Measurements from ENCODE around the gene TMEM86B. TPM values are rescaled to one million over a fixed set of nuclear protein-coding genes. Genes with fewer than 3 reads are reported as not detected.

TMEM86B gene
- total RNA-seq, 1 donor from 2014 or later = 7.6 TPM

DNA sequence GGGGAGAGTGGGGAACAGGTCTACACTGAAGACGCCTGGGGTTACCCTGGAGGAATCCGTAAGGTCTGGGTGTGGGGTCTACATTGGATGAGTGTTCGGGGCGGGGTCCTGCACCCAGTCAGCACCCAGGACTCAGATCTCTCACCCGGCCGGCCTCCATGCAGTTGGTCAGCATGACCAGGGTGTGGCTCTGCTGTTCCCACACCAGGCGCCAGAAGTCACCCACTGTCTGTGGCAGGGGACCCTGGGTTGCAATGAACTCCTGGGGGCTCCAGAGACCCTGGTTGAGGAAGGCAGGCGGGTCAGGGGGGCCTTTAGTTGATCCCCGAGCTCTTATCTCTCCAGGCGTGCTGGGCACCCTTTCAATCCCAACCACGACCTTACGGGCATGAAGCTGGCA, 42.5 kb downstream of the TMEM86B start:
- peaks cover 10% of the 10 kb centered on the region for H3K27me3 Mint-ChIP-seq (ENCODE audit: unreplicated experiment)
- no peaks in the 10 kb centered on the region for H3K36me3 Mint-ChIP-seq (ENCODE audit: unreplicated experiment)
- H3K4me3 Mint-ChIP-seq (ENCODE audit: unreplicated experiment) = no peak overlapping the region
- TF ChIP-seq, protein P1, sequence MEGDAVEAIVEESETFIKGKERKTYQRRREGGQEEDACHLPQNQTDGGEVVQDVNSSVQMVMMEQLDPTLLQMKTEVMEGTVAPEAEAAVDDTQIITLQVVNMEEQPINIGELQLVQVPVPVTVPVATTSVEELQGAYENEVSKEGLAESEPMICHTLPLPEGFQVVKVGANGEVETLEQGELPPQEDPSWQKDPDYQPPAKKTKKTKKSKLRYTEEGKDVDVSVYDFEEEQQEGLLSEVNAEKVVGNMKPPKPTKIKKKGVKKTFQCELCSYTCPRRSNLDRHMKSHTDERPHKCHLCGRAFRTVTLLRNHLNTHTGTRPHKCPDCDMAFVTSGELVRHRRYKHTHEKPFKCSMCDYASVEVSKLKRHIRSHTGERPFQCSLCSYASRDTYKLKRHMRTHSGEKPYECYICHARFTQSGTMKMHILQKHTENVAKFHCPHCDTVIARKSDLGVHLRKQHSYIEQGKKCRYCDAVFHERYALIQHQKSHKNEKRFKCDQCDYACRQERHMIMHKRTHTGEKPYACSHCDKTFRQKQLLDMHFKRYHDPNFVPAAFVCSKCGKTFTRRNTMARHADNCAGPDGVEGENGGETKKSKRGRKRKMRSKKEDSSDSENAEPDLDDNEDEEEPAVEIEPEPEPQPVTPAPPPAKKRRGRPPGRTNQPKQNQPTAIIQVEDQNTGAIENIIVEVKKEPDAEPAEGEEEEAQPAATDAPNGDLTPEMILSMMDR (IDR thresholded peaks at IDR 0.05; ENCODE audit: partially characterized antibody, unreplicated experiment) = no peak
- DNase-seq = no peak
- H3K27ac Mint-ChIP-seq (ENCODE audit: unreplicated experiment) = no peak overlapping the region
- H3K9me3 Mint-ChIP-seq (ENCODE audit: unreplicated experiment) = peaks cover 2% of the 10 kb centered on the region
- H3K4me1 Mint-ChIP-seq (ENCODE audit: low read depth, unreplicated experiment) = no peaks in the 10 kb centered on the region

DNA sequence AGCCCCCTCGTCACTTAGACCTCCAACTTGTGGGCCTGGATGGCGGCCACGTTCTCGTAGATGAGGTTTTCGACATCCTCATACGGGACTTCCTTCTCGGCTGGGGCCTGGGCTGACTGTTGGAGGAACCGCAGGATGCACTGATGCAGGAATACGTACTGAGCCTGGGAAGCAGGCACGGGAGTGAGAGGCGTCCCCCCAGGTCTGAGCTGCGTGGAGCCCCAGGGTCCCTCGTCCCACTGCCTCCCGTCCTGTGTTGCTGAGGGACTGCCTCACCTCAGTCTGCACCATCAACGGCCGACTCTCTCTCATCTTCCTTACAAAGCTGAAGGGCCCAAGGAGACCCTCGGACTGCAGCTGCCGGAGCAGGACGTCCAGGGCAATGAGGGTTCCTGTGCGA, 46.8 kb downstream of the TMEM86B start:
- no peak for DNase-seq
- H3K27me3 Mint-ChIP-seq (ENCODE audit: unreplicated experiment) = peaks cover 17% of the 10 kb centered on the region
- TF ChIP-seq, protein P1 (IDR thresholded peaks at IDR 0.05; ENCODE audit: partially characterized antibody, unreplicated experiment) = no peak
- H3K27ac Mint-ChIP-seq (ENCODE audit: unreplicated experiment) = no peak overlapping the region
- peaks cover 5% of the 10 kb centered on the region for H3K36me3 Mint-ChIP-seq (ENCODE audit: unreplicated experiment)
- H3K4me1 Mint-ChIP-seq (ENCODE audit: low read depth, unreplicated experiment) = peaks cover 4% of the 10 kb centered on the region
- H3K9me3 Mint-ChIP-seq (ENCODE audit: unreplicated experiment) = peaks cover 9% of the 10 kb centered on the region
- H3K4me3 Mint-ChIP-seq (ENCODE audit: unreplicated experiment) = no peak overlapping the region

DNA sequence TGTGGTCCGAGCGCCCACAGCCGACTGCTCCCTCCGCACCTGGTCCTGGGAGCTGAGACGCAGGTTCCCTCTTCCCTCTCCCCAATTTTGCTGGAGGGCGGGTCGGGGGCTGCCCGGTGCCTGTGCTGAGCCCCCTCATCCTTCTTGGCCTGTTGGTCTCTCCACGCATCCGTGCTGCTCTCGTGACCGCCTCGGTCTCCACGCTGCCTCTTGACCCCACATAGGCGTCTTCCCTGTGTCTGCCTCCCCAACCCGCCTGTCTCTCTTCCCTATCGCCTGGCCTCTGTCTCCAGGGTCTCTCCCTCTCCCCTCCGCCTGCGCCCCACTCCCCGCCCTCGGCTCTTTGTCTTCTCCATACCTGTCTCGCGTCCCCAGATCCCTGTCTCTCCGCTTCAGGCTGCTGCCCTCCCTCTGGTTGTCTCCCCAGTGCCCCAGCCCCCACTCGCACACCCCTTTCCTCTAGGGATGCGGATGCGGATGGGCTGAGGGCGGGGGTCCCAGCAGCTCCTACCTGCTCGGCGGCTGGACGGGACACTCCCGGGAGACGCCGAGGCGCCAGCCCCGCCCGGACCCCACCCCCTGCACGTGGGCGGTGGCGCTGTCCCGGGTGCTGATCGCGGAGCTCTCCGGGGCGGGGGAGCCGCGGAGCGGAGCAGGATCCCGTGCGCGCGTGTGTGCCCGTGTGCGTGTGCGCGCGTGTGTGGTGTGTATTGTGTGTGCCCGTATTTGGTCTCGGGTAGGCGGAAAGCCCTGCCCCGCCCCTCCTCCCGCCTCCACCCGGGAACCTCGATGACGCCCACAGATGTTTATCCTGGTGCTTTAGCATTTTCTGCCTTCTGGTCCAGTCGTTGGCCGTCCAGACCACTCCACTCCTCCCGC, 48.7 kb downstream of the TMEM86B start, which contains the start of gene SYT5:
TSS of gene SYT5 (minus strand) at position 684 of the 879 bp plus-strand sequence. CDS start 1,248 bp downstream, outside the sequence.
- peaks cover 19% of the 10 kb centered on the region for H3K27me3 Mint-ChIP-seq (ENCODE audit: unreplicated experiment)

DNA sequence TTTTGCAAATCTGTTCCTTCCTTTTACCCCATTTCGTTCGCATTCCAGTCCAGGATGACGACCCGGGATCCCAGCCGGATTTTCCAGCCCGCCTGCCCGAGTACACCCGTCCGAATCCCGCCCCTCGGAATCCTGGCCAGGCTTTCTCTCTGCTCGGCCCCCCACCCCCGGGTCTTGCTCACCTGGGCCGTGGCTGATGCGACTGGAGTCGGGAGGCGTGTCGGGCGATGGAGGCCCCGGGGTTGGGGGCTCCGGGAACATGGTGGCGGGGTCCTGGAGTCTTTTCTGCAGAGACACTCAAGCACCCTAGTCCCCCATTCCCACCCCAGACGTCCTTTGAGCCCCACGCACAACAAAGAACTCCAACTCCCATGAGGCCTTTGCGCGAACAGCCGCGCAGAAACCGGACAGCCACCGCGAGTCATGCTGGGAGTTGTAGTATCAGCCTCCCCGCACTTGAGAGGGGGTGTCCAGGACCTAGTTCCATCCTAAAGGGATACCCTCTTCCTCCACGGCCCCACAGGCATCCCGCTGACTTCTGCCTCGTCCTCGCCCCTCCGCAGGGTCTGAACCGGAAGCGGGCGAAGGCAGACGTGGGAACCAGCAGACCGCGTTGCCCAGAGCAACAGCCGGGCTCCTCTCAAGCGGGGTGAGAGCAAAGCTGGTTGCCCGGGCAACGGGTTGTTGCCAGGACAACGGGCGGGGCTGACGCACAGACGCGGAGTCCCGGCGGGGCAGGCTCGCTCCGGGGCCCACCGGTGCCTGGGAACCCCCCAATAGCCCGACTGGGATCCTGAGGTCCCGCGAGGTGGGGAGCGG, 49.6 kb downstream of the TMEM86B start:
- peaks cover 24% of the 10 kb centered on the region for H3K27me3 Mint-ChIP-seq (ENCODE audit: unreplicated experiment)

More for the DNA sequence above, 48.7 kb downstream of the TMEM86B start, which contains the start of gene SYT5:
- peak within 1 kb of the TSS; percentile 82 for H3K27ac Mint-ChIP-seq (ENCODE audit: unreplicated experiment)
- DNase-seq = peak; percentile 56
- TF ChIP-seq, protein P1 (IDR thresholded peaks at IDR 0.05; ENCODE audit: partially characterized antibody, unreplicated experiment) = no peak
- H3K4me3 Mint-ChIP-seq (ENCODE audit: unreplicated experiment) = peak within 1 kb of the TSS; percentile 97
- H3K36me3 Mint-ChIP-seq (ENCODE audit: unreplicated experiment) = peaks cover 5% of the 10 kb centered on the region
- H3K4me1 Mint-ChIP-seq (ENCODE audit: low read depth, unreplicated experiment) = peaks cover 4% of the 10 kb centered on the region
- peaks cover 11% of the 10 kb centered on the region for H3K9me3 Mint-ChIP-seq (ENCODE audit: unreplicated experiment)

More for the DNA sequence above, 49.6 kb downstream of the TMEM86B start:
- Mint-ChIP-seq H3K27ac (ENCODE audit: unreplicated experiment) (peak overlapping the region; percentile 64), H3K4me1 (ENCODE audit: low read depth, unreplicated experiment) (peaks cover 4% of the 10 kb centered on the region), H3K9me3 (ENCODE audit: unreplicated experiment) (peaks cover 13% of the 10 kb centered on the region), H3K36me3 (ENCODE audit: unreplicated experiment) (peaks cover 5% of the 10 kb centered on the region), H3K4me3 (ENCODE audit: unreplicated experiment) (peak overlapping the region; percentile 92)
- DNase-seq = peak; percentile 96
- TF ChIP-seq, protein P1 (IDR thresholded peaks at IDR 0.05; ENCODE audit: partially characterized antibody, unreplicated experiment) = no peak

Small RNA genes lying within 50 kb of the gene (microRNA-seq; reads per million reads assigned to microRNA genes)
- 3.6 reads per million, percentile 26 among the genes with 10 or more reads in this experiment for gene MIR6802 (ENCODE audit: unreplicated experiment)
- gene MIR6803 (ENCODE audit: unreplicated experiment) = 7.6 reads per million, percentile 41 among the genes with 10 or more reads in this experiment
- gene MIR6804 (ENCODE audit: unreplicated experiment) = 12.1 reads per million, percentile 53 among the genes with 10 or more reads in this experiment

Other genes with a start within 250 kb of the TMEM86B start
- 0.42 TPM for gene GP6, start 190.5 kb downstream of the TMEM86B start, total RNA-seq (ENCODE audit: unreplicated experiment)
- 17.9 TPM for gene RDH13, start 165.6 kb downstream of the TMEM86B start, total RNA-seq (ENCODE audit: unreplicated experiment)
- gene EPS8L1, start 152.9 kb downstream of the TMEM86B start, total RNA-seq (ENCODE audit: unreplicated experiment) = 114 TPM
- gene PPP1R12C, start 111.1 kb downstream of the TMEM86B start, total RNA-seq (ENCODE audit: unreplicated experiment) = 150 TPM
- 19.3 TPM for gene TNNT1, start 79.6 kb downstream of the TMEM86B start, total RNA-seq (ENCODE audit: unreplicated experiment)
- gene TNNI3, start 71.0 kb downstream of the TMEM86B start, total RNA-seq (ENCODE audit: unreplicated experiment) = 3.3 TPM
- gene DNAAF3, start 62.1 kb downstream of the TMEM86B start, total RNA-seq (ENCODE audit: unreplicated experiment) = 2.4 TPM
- gene SYT5, start 48.5 kb downstream of the TMEM86B start, total RNA-seq (ENCODE audit: unreplicated experiment) = 23.7 TPM
- 7.4 TPM for gene PTPRH, start 19.3 kb downstream of the TMEM86B start, total RNA-seq (ENCODE audit: unreplicated experiment)
- 82.3 TPM for gene PPP6R1, start 30.3 kb upstream of the TMEM86B start, total RNA-seq (ENCODE audit: unreplicated experiment)
- gene HSPBP1, start 51.3 kb upstream of the TMEM86B start, total RNA-seq (ENCODE audit: unreplicated experiment) = 41.5 TPM
- 223 TPM for gene BRSK1, start 55.2 kb upstream of the TMEM86B start, total RNA-seq (ENCODE audit: unreplicated experiment)
- not detected for gene TMEM150B, start 96.6 kb upstream of the TMEM86B start, total RNA-seq (ENCODE audit: unreplicated experiment)
- 105 TPM for gene KMT5C, start 111.1 kb upstream of the TMEM86B start, total RNA-seq (ENCODE audit: unreplicated experiment)
- 2.8 TPM for gene COX6B2, start 126.0 kb upstream of the TMEM86B start, total RNA-seq (ENCODE audit: unreplicated experiment)
- gene GARIN5B, start 134.5 kb upstream of the TMEM86B start, total RNA-seq (ENCODE audit: unreplicated experiment) = 0.17 TPM
- gene IL11, start 141.7 kb upstream of the TMEM86B start, total RNA-seq (ENCODE audit: unreplicated experiment) = 18.1 TPM
- 3.7 TPM for gene TMEM190, start 148.1 kb upstream of the TMEM86B start, total RNA-seq (ENCODE audit: unreplicated experiment)
- 1.3 TPM for gene TMEM238, start 155.5 kb upstream of the TMEM86B start, total RNA-seq (ENCODE audit: unreplicated experiment)
- 1,087 TPM for gene RPL28, start 157.2 kb upstream of the TMEM86B start, total RNA-seq (ENCODE audit: unreplicated experiment)
- 235 TPM for gene UBE2S, start 179.0 kb upstream of the TMEM86B start, total RNA-seq (ENCODE audit: unreplicated experiment)
- 3.2 TPM for gene SHISA7, start 214.5 kb upstream of the TMEM86B start, total RNA-seq (ENCODE audit: unreplicated experiment)
- gene ISOC2, start 232.9 kb upstream of the TMEM86B start, total RNA-seq (ENCODE audit: unreplicated experiment) = 24.9 TPM
- not detected for gene C19orf85, start 236.0 kb upstream of the TMEM86B start, total RNA-seq (ENCODE audit: unreplicated experiment)
- gene ZNF628, start 247.9 kb upstream of the TMEM86B start, total RNA-seq (ENCODE audit: unreplicated experiment) = 13.7 TPM